IMR-90 (cell line): ENCODE data around the gene ARL6IP5. TPM values are rescaled to one million over a fixed set of nuclear protein-coding genes. Genes with fewer than 3 reads are reported as not detected.

Experiments
- ATAC-seq: fragments of 200-7000 bp; cut with Tn5 transposase; 2 replicates; pipeline ENCODE4 v1.9.1; 2020; ENCODE audit warnings: low read depth, mild to moderate bottlenecking, moderate library complexity
- BruUV-seq: library from RNA; stranded (reverse); fragments of 400-500 nt; replicated peaks from 2 replicates; lab custom pipeline; 2021; lab: Mats Ljungman, UMichigan
- CTCF ChIA-PET: fragments of 300-600 bp; formaldehyde crosslinking; extraction: SDS; loops from one replicate; lab custom pipeline; 2021; ENCODE audit warnings: antibody characterized with exemption; lab: Yijun Ruan, JAX
- POLR2A ChIA-PET: fragments of 300-600 bp; sonication (Branson Sonifier 250); formaldehyde crosslinking; loops from one replicate; lab custom pipeline; 2022; ENCODE audit warnings: antibody characterized with exemption; ENCODE audit not compliant: unreplicated experiment; lab: Charles Lee
- DNase-seq: peaks from one replicate; pipeline ENCODE4 v3.0.0; 2013
- H2AFZ ChIP-seq: replicated peaks from 2 replicates; pipeline ENCODE3; 2013; ENCODE audit warnings: low read length, mild to moderate bottlenecking; ENCODE audit not compliant: poor library complexity
- H2AK5ac ChIP-seq: 2 replicates; pipeline ENCODE4 v1.6.1; 2013; ENCODE audit warnings: low read depth, low read length, inconsistent platforms
- H2AK9ac ChIP-seq: replicated peaks from 2 replicates; pipeline ENCODE3; 2013; ENCODE audit warnings: mild to moderate bottlenecking, low read depth, low read length, moderate library complexity; ENCODE audit not compliant: poor library complexity
- H2BK120ac ChIP-seq: 2 replicates; pipeline ENCODE4 v1.6.1; 2013; ENCODE audit warnings: low read depth, low read length, inconsistent platforms
- H2BK15ac ChIP-seq: 3 replicates; pipeline ENCODE4 v1.6.1; 2013; ENCODE audit warnings: low read depth, low read length, inconsistent platforms
- H2BK20ac ChIP-seq: 2 replicates; pipeline ENCODE4 v1.6.1; 2013; ENCODE audit warnings: low read depth, mild to moderate bottlenecking, inconsistent platforms, low read length, moderate library complexity
- H2BK5ac ChIP-seq: 2 replicates; pipeline ENCODE4 v1.6.1; 2013; ENCODE audit warnings: mild to moderate bottlenecking, low read depth, low read length, inconsistent platforms; ENCODE audit not compliant: poor library complexity, severe bottlenecking
- H3K14ac ChIP-seq: replicated peaks from 2 replicates; pipeline ENCODE4 v1.6.1; 2013; ENCODE audit warnings: low read depth, low read length, inconsistent platforms
- H3K18ac ChIP-seq: 2 replicates; pipeline ENCODE4 v1.6.1; 2013; ENCODE audit warnings: low read depth, low read length, control low read depth
- H3K23ac ChIP-seq: 2 replicates; pipeline ENCODE4 v1.6.1; 2013; ENCODE audit warnings: low read depth, low read length, inconsistent platforms
- H3K27ac ChIP-seq: 2 replicates; pipeline ENCODE4 v1.5.1; 2013; ENCODE audit warnings: mild to moderate bottlenecking, control low read depth, low read length; ENCODE audit not compliant: insufficient read depth
- H3K27me3 ChIP-seq: 2 replicates; pipeline ENCODE4 v1.6.1; 2013; ENCODE audit warnings: low read length; ENCODE audit not compliant: control insufficient read depth, insufficient read depth
- H3K36me3 ChIP-seq: 2 replicates; pipeline ENCODE4 v1.6.1; 2013; ENCODE audit warnings: low read length, mixed read lengths; ENCODE audit not compliant: control insufficient read depth, insufficient read depth
- H3K4ac ChIP-seq: 2 replicates; pipeline ENCODE4 v1.6.1; 2013; ENCODE audit warnings: low read depth, low read length, inconsistent platforms
- H3K4me1 ChIP-seq: 2 replicates; pipeline ENCODE4 v1.6.1; 2013; ENCODE audit warnings: low read length, mixed read lengths; ENCODE audit not compliant: control insufficient read depth, insufficient read depth
- H3K4me2 ChIP-seq: 2 replicates; pipeline ENCODE4 v1.6.1; 2013; ENCODE audit warnings: low read depth, mild to moderate bottlenecking, control low read depth, low read length, moderate library complexity
- H3K4me3 ChIP-seq: 2 replicates; pipeline ENCODE4 v1.5.1; 2013; ENCODE audit warnings: low read depth, mild to moderate bottlenecking, control low read depth, low read length, moderate library complexity; ENCODE audit not compliant: insufficient read depth
- H3K56ac ChIP-seq: 2 replicates; pipeline ENCODE4 v1.6.1; 2013; ENCODE audit warnings: low read length, inconsistent platforms; ENCODE audit not compliant: insufficient read depth; ENCODE audit errors: extremely low read depth
- H3K79me1 ChIP-seq, 2 experiments: 2 replicates each; pipeline ENCODE4 v1.6.1; 2013; ENCODE audit warnings: low read length in 2 of 2, inconsistent platforms in 1 of 2, low read depth in 1 of 2
- H3K9ac ChIP-seq: 2 replicates; pipeline ENCODE4 v1.6.1; 2013; ENCODE audit warnings: low read depth, low read length, control low read depth
- H3K9me1 ChIP-seq: 2 replicates; pipeline ENCODE4 v1.6.1; 2013; ENCODE audit warnings: low read length, inconsistent platforms; ENCODE audit not compliant: insufficient read depth
- H3K9me3 ChIP-seq: 2 replicates; pipeline ENCODE4 v1.6.1; 2013; ENCODE audit warnings: low read length; ENCODE audit not compliant: control insufficient read depth, insufficient read depth
- H4K20me1 ChIP-seq: 2 replicates; pipeline ENCODE4 v1.6.1; 2013; ENCODE audit warnings: low read length, inconsistent platforms; ENCODE audit not compliant: insufficient read depth
- H4K5ac ChIP-seq: 2 replicates; pipeline ENCODE4 v1.6.1; 2013; ENCODE audit warnings: mild to moderate bottlenecking, low read depth, low read length, control low read depth
- H4K8ac ChIP-seq, 2 experiments: 2 replicates each; pipeline ENCODE4 v1.6.1; 2013; ENCODE audit warnings: low read depth in 2 of 2, low read length in 2 of 2, control low read depth in 1 of 2, inconsistent platforms in 1 of 2
- H4K91ac ChIP-seq: 2 replicates; pipeline ENCODE4 v1.6.1; 2013; ENCODE audit warnings: low read depth, low read length, inconsistent platforms; ENCODE audit not compliant: insufficient read depth
- BHLHE40 ChIP-seq: fragments of 150-350 bp; IDR thresholded peaks from 2 replicates; pipeline ENCODE4 v1.6.1; 2016; ENCODE audit warnings: mild to moderate bottlenecking, low read depth, low read length
- CEBPB ChIP-seq: IDR thresholded peaks from 2 replicates; pipeline ENCODE4 v1.6.1; 2012; ENCODE audit warnings: low read depth, low read length, improper control_type of control experiment
- CHD1 ChIP-seq: IDR thresholded peaks from 2 replicates; pipeline ENCODE4 v1.6.1; 2012; ENCODE audit warnings: low read depth, low read length, improper control_type of control experiment
- FOS ChIP-seq: fragments of 150-350 bp; IDR thresholded peaks from 2 replicates; pipeline ENCODE4 v1.6.1; 2016; ENCODE audit warnings: low read depth, low read length
- MAFK ChIP-seq: IDR thresholded peaks from 2 replicates; pipeline ENCODE4 v1.6.1; 2012; ENCODE audit warnings: low read depth, low read length, improper control_type of control experiment
- MAZ ChIP-seq: IDR thresholded peaks from 2 replicates; pipeline ENCODE4 v1.6.1; 2012; ENCODE audit warnings: low read depth, mild to moderate bottlenecking, low read length, improper control_type of control experiment, moderate library complexity, borderline replicate concordance
- MXI1 ChIP-seq: IDR thresholded peaks from 2 replicates; pipeline ENCODE4 v1.6.1; 2012; ENCODE audit warnings: low read depth, mild to moderate bottlenecking, low read length, moderate library complexity, borderline replicate concordance
- NFE2L2 ChIP-seq: fragments of 150-350 bp; IDR thresholded peaks from 2 replicates; pipeline ENCODE4 v1.6.1; 2016; ENCODE audit warnings: low read depth, mild to moderate bottlenecking, low read length
- POLR2A ChIP-seq: IDR thresholded peaks from 2 replicates; pipeline ENCODE4 v1.6.1; 2012; ENCODE audit warnings: mild to moderate bottlenecking, low read depth, low read length
- RAD21 ChIP-seq: IDR thresholded peaks from 2 replicates; pipeline ENCODE4 v1.6.1; 2012; ENCODE audit warnings: low read length, improper control_type of control experiment
- RCOR1 ChIP-seq: IDR thresholded peaks from 2 replicates; pipeline ENCODE4 v1.6.1; 2012; ENCODE audit warnings: mild to moderate bottlenecking, low read length, improper control_type of control experiment; ENCODE audit not compliant: insufficient replicate concordance
- RFX5 ChIP-seq: IDR thresholded peaks from 2 replicates; pipeline ENCODE4 v1.8.0; 2012; ENCODE audit warnings: low read depth, mild to moderate bottlenecking, low read length, moderate library complexity
- SMC3 ChIP-seq: fragments of 150-350 bp; IDR thresholded peaks from 2 replicates; pipeline ENCODE4 v1.6.1; 2016; ENCODE audit warnings: low read depth, mild to moderate bottlenecking, antibody characterized with exemption, low read length, moderate library complexity
- WGBS, 2 experiments: methylation state at CpG; one replicate each; pipeline versions ENCODE4 v1.1.5 to v1.1.7; 2013; ENCODE audit warnings: missing lambda C conversion rate in 2 of 2; ENCODE audit not compliant: insufficient read length in 1 of 2; ENCODE audit errors: extremely low coverage in 2 of 2; 5-methylcytosine and 5-hydroxymethylcytosine counted together
- dilution Hi-C: fragments of 300-500 bp; cut with HindIII; formaldehyde crosslinking; loops from one replicate; pipeline ENCODE4 v1.14.3; 2018; ENCODE audit warnings: low sequenced_read_pairs; ENCODE audit not compliant: unreplicated experiment
- in situ Hi-C: fragments of 300-500 bp; cut with MboI; formaldehyde crosslinking; loops from 3 replicates; pipeline ENCODE4 v1.14.3; 2019; ENCODE audit warnings: low sequenced_read_pairs, inconsistent platforms, mixed read lengths
- intact Hi-C: fragments of 100-400 bp; cut with micrococcal nuclease; formaldehyde crosslinking; loops from 2 replicates; pipeline ENCODE4 v1.10.0; 2022
- polyA plus RNA-seq, 3 experiments: library from polyadenylated mRNA; depleted of rRNA; stranded (reverse); fragments of >200 nt; gene quantifications; 2 replicates each; pipeline ENCODE4 v1.2.3, GENCODE V29; 2012; ENCODE audit warnings: low replicate concordance in 1 of 3
- total RNA-seq: library from RNA; depleted of rRNA; stranded (reverse); fragments of >200 nt; gene quantifications from 2 replicates; pipeline ENCODE4 v1.2.3, GENCODE V29; 2012
- TF ChIP-seq, protein P1 (sequence below): fragments of 150-350 bp; IDR thresholded peaks from 2 replicates; pipeline ENCODE4 v1.6.1; 2016; ENCODE audit warnings: low read depth, mild to moderate bottlenecking, low read length, moderate library complexity, borderline replicate concordance
- TF ChIP-seq, protein P2 (sequence below): conservative IDR thresholded peaks from 2 replicates; pipeline ENCODE4 v1.5.1; 2012; ENCODE audit warnings: mild to moderate bottlenecking, low read depth, low read length, improper control_type of control experiment

Gene ARL6IP5
- total and polyA plus RNA-seq, 2 of the 4 experiments (the other 2 are of a cell fraction), result 76.4 to 98.8 TPM

DNA sequence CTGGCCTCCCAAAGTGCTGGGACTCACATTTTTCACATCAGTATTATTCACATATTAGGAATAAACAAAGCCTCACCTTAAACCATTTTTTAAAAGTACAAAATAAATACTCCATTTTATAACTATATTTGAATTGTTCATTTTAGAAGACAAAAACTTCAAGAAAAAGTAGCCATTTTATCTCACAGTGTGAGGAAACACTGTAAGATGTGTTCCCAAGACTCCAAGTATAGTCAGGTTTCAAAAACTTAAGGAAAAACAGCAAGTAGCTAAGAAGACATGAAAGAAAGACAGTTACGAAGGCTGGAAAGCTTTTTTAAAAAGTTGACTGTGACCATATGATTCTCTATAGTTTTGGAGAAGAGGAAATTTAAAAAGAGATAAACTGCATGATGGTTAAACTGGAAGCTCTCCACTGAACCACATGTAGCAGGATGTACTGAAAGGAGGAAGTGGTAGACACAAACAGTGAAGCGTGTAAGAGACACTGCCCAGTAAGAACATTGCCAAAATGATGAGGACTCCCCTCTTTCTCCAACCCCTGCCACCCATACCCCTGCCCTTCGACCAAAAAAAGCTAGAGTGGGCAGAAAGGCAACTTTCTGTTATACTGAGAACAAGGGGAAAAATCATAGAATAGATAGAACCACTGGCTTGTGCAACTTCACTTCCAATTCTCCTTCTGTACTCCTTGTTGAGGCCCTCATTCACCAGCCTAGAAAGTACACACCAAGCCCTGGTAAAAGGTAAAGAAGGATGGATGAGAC is 26.4 kb upstream of the ARL6IP5 start:
- Histone ChIP-seq H3K4me2 (no peak overlapping the region), H3K9ac (no peak overlapping the region), H2AFZ (no peak overlapping the region), H3K79me1 (peaks cover 0 to 11% of the 10 kb centered on the region in 2 experiments; a peak in 2 of 4 replicates), H3K27ac (no peak overlapping the region), H3K56ac (no peak overlapping the region), H3K18ac (no peak overlapping the region), H3K9me3 (no peaks in the 10 kb centered on the region), H4K91ac (no peak overlapping the region), H3K14ac (no peak overlapping the region), H3K4me1 (no peaks in the 10 kb centered on the region), H2BK5ac (no peak overlapping the region), H2AK9ac (no peak overlapping the region), H4K8ac (no peak overlapping the region), H4K5ac (no peak overlapping the region), H2AK5ac (no peak overlapping the region), H2BK15ac (no peak overlapping the region), H3K9me1 (no peaks in the 10 kb centered on the region), H2BK20ac (no peak overlapping the region), H2BK120ac (no peak overlapping the region), H4K20me1 (no peaks in the 10 kb centered on the region), H3K27me3 (no peaks in the 10 kb centered on the region), H3K4me3 (no peak overlapping the region), H3K36me3 (peaks cover 28% of the 10 kb centered on the region), H3K4ac (no peak overlapping the region), H3K23ac (no peak overlapping the region)
- WGBS, 2 experiments, result no CpG with 5 or more reads among the region's 3 CpGs
- no peak for TF ChIP-seq RCOR1
- no peak for TF ChIP-seq POLR2A
- TF ChIP-seq RFX5, result no peak
- no peak for TF ChIP-seq RAD21
- TF ChIP-seq BHLHE40, result no peak
- no peak for TF ChIP-seq SMC3
- TF ChIP-seq CEBPB, result no peak
- TF ChIP-seq, protein P1, sequence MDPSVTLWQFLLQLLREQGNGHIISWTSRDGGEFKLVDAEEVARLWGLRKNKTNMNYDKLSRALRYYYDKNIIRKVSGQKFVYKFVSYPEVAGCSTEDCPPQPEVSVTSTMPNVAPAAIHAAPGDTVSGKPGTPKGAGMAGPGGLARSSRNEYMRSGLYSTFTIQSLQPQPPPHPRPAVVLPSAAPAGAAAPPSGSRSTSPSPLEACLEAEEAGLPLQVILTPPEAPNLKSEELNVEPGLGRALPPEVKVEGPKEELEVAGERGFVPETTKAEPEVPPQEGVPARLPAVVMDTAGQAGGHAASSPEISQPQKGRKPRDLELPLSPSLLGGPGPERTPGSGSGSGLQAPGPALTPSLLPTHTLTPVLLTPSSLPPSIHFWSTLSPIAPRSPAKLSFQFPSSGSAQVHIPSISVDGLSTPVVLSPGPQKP, result no peak
- TF ChIP-seq FOS, result no peak
- no peak for TF ChIP-seq NFE2L2
- TF ChIP-seq MAFK, result no peak
- no peak for TF ChIP-seq MAZ
- TF ChIP-seq, protein P2, sequence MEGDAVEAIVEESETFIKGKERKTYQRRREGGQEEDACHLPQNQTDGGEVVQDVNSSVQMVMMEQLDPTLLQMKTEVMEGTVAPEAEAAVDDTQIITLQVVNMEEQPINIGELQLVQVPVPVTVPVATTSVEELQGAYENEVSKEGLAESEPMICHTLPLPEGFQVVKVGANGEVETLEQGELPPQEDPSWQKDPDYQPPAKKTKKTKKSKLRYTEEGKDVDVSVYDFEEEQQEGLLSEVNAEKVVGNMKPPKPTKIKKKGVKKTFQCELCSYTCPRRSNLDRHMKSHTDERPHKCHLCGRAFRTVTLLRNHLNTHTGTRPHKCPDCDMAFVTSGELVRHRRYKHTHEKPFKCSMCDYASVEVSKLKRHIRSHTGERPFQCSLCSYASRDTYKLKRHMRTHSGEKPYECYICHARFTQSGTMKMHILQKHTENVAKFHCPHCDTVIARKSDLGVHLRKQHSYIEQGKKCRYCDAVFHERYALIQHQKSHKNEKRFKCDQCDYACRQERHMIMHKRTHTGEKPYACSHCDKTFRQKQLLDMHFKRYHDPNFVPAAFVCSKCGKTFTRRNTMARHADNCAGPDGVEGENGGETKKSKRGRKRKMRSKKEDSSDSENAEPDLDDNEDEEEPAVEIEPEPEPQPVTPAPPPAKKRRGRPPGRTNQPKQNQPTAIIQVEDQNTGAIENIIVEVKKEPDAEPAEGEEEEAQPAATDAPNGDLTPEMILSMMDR, result no peak
- TF ChIP-seq MXI1, result no peak
- TF ChIP-seq CHD1, result no peak
- intact Hi-C loops (no loop called here), in situ Hi-C loops (no loop called here), dilution Hi-C loops (no loop called here)
- POLR2A ChIA-PET, result no interaction called here
- BruUV-seq, result no TSS peak
- no peak for ATAC-seq
- CTCF ChIA-PET, result no interaction called here
- DNase-seq, result no peak
